ENCODE results near the gene COL4A4.

DNA sequence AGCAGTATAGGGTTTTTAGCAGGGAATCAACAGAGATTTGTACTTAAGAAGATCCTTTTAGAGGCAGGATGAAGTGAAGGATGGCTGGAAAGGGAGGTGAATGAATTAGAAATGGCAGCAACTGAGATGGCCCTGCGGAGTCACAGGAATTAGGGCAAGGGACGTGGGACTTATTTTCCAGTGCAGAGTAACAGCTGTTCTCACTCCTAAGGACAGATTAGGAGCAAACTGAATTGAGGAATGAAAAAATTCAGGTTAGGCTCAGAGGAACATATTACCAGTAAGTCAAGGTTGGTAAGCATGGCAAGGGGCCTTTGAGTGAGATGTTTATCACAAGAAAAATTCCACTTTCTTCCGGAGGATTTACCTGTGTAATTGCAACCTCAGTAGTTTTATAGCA is 34.9 kb upstream of the COL4A4 start:
- TF ChIP-seq, protein P1, sequence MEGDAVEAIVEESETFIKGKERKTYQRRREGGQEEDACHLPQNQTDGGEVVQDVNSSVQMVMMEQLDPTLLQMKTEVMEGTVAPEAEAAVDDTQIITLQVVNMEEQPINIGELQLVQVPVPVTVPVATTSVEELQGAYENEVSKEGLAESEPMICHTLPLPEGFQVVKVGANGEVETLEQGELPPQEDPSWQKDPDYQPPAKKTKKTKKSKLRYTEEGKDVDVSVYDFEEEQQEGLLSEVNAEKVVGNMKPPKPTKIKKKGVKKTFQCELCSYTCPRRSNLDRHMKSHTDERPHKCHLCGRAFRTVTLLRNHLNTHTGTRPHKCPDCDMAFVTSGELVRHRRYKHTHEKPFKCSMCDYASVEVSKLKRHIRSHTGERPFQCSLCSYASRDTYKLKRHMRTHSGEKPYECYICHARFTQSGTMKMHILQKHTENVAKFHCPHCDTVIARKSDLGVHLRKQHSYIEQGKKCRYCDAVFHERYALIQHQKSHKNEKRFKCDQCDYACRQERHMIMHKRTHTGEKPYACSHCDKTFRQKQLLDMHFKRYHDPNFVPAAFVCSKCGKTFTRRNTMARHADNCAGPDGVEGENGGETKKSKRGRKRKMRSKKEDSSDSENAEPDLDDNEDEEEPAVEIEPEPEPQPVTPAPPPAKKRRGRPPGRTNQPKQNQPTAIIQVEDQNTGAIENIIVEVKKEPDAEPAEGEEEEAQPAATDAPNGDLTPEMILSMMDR (IDR thresholded peaks at IDR 0.05): no peak
- TF ChIP-seq POLR2A (IDR thresholded peaks at IDR 0.05; ENCODE audit: low read depth): no peak
- no peak for TF ChIP-seq EP300 (IDR thresholded peaks at IDR 0.05)
- no peak for TF ChIP-seq POLR2AphosphoS5 (IDR thresholded peaks at IDR 0.05)

All from esophagus muscularis mucosa (tissue), 4 donors.